ENCODE data around the gene CDK5R1. TPM values are rescaled to one million over a fixed set of nuclear protein-coding genes. Genes with fewer than 3 reads are reported as not detected.

Gene CDK5R1
- total and polyA plus RNA-seq, 2 donors (not counting 1 experiment from before 2014, with no cell fraction given), result 2.4 to 6.2 TPM

DNA sequence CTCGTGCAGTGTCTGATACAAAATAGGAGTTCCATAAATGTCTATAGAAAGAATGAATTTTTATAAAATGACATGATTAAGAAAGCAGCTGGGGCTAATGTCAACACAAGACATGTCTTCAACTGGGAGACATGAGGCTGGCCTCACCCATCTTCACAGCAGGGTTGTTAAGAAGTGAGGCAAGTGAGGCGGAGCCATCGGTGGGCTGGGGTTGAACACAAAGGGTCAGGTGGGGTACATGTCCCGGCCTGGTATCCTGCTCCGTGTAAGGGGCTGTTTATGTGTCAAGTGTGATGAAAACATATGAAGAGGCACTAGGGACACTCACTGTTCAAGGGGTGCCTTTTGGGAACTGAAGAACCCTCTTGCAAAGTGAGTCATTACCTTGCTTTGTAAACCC, 22.1 kb downstream of the CDK5R1 start:
- DNase-seq (no peak), ATAC-seq (ENCODE audit: low read depth) (no peak)
- no peaks in the 10 kb centered on the region for H3K27me3 Mint-ChIP-seq
- intact Hi-C loops (cut with micrococcal nuclease), result no loop called here
- H3K4me3 Mint-ChIP-seq, result no peak overlapping the region
- Histone ChIP-seq H3K9me3 (ENCODE audit: control extremely low read depth in 1 of 3, control insufficient read depth in 2 of 3, insufficient read depth in 1 of 3, low read length in 2 of 3) (no peaks in the 10 kb centered on the region), H3K27me3 (replicated peaks in 1 of 4; ENCODE audit: control extremely low read depth in 1 of 4, control insufficient read depth in 3 of 4, insufficient read depth in 4 of 4, low read length in 3 of 4) (no peaks in the 10 kb centered on the region), H4K20me1 (ENCODE audit: control insufficient read depth, insufficient read depth, low read length, poor library complexity, severe bottlenecking) (no peaks in the 10 kb centered on the region), H3K36me3 (replicated peaks in 1 of 2; ENCODE audit: control extremely low read depth in 1 of 2, control insufficient read depth in 1 of 2, extremely low read depth in 1 of 2, insufficient read depth in 2 of 2, low read length in 1 of 2) (no peaks in the 10 kb centered on the region), H3K4me2 (replicated peaks; ENCODE audit: low read depth, low read length, poor library complexity, severe bottlenecking) (no peak overlapping the region), H3K9ac (ENCODE audit: low read length) (no peak overlapping the region), H3K4me3 (ENCODE audit: control extremely low read depth in 1 of 5, extremely low read depth in 1 of 5, insufficient read depth in 1 of 5, low read depth in 2 of 5, low read length in 4 of 5) (no peak overlapping the region), H2AFZ (ENCODE audit: insufficient read depth, low read depth, low read length, poor library complexity, severe bottlenecking) (no peak overlapping the region), H3K79me2 (ENCODE audit: control insufficient read depth, insufficient read depth, low read length) (no peaks in the 10 kb centered on the region), H3K27ac (ENCODE audit: low read length in 2 of 2) (no peak overlapping the region), H3K4me1 (ENCODE audit: control insufficient read depth in 2 of 2, insufficient read depth in 2 of 2, low read length in 2 of 2) (peaks cover 41 to 47% of the 10 kb centered on the region in 2 donors)
- H3K9me3 Mint-ChIP-seq (ENCODE audit: insufficient read depth), result no peaks in the 10 kb centered on the region
- peaks cover 49% of the 10 kb centered on the region for H3K4me1 Mint-ChIP-seq
- ChIA-PET POLR2A (no interaction called here), CTCF (interaction anchor here (0.6 to 1.4 kb wide), 2 partner anchors 19 to 25 kb away, joined by 3 to 4 read pairs; no protein-coding TSS in a partner anchor)
- 100% methylated on average over 3 of the region's 5 CpGs for WGBS (ENCODE audit: insufficient coverage)
- TF ChIP-seq, protein P1, sequence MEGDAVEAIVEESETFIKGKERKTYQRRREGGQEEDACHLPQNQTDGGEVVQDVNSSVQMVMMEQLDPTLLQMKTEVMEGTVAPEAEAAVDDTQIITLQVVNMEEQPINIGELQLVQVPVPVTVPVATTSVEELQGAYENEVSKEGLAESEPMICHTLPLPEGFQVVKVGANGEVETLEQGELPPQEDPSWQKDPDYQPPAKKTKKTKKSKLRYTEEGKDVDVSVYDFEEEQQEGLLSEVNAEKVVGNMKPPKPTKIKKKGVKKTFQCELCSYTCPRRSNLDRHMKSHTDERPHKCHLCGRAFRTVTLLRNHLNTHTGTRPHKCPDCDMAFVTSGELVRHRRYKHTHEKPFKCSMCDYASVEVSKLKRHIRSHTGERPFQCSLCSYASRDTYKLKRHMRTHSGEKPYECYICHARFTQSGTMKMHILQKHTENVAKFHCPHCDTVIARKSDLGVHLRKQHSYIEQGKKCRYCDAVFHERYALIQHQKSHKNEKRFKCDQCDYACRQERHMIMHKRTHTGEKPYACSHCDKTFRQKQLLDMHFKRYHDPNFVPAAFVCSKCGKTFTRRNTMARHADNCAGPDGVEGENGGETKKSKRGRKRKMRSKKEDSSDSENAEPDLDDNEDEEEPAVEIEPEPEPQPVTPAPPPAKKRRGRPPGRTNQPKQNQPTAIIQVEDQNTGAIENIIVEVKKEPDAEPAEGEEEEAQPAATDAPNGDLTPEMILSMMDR (IDR thresholded peaks at IDR 0.05), result no peak
- no peak for TF ChIP-seq EZH2 (IDR thresholded peaks at IDR 0.05; ENCODE audit: borderline replicate concordance, insufficient read depth, low read depth, low read length, poor library complexity, severe bottlenecking)
- H3K27ac Mint-ChIP-seq, result no peak overlapping the region

DNA sequence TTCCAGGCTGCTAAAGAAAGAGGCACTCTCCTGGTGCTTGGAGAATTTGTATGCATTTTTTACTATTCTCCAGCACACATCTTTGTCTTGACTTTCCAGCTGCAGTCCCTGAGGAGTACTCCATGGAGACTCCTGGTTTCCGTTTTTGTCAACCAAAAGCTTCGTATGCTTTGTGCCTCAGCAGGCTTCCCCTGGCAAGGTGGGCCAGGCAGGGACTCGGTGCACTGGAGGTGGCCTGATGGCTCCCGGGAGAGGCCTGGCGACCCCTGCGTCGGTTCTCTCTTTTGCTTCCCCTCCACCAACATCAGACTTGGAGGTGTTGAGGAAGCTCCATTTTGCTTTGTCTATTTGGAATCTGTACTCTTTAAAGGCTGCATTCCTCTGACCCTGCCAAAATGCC, 23.7 kb downstream of the CDK5R1 start:
- ChIA-PET CTCF (interaction anchor here (0.5 kb wide), 1 partner anchor 46 kb away, joined by 3 read pairs; no protein-coding TSS in a partner anchor), POLR2A (no interaction called here)
- no peak overlapping the region for H3K27ac ChIP-seq (ENCODE audit: low read length in 2 of 2)
- H2AFZ ChIP-seq (ENCODE audit: insufficient read depth, low read depth, low read length, poor library complexity, severe bottlenecking), result no peak overlapping the region
- H3K9me3 ChIP-seq (ENCODE audit: control extremely low read depth in 1 of 3, control insufficient read depth in 2 of 3, insufficient read depth in 1 of 3, low read length in 2 of 3), result no peaks in the 10 kb centered on the region
- H3K4me2 ChIP-seq (replicated peaks; ENCODE audit: low read depth, low read length, poor library complexity, severe bottlenecking), result no peak overlapping the region
- H3K27me3 Mint-ChIP-seq, result no peaks in the 10 kb centered on the region
- no peak overlapping the region for H3K27ac Mint-ChIP-seq
- DNase-seq, result no peak
- TF ChIP-seq, protein P1 (IDR thresholded peaks at IDR 0.05), result no peak
- no peak for TF ChIP-seq EZH2 (IDR thresholded peaks at IDR 0.05; ENCODE audit: borderline replicate concordance, insufficient read depth, low read depth, low read length, poor library complexity, severe bottlenecking)
- no peaks in the 10 kb centered on the region for H3K9me3 Mint-ChIP-seq (ENCODE audit: insufficient read depth)
- no peak overlapping the region for H3K9ac ChIP-seq (ENCODE audit: low read length)
- intact Hi-C loops (cut with micrococcal nuclease), result no loop called here
- no peaks in the 10 kb centered on the region for H3K36me3 ChIP-seq (replicated peaks in 1 of 2; ENCODE audit: control extremely low read depth in 1 of 2, control insufficient read depth in 1 of 2, extremely low read depth in 1 of 2, insufficient read depth in 2 of 2, low read length in 1 of 2)
- peaks cover 43% of the 10 kb centered on the region for H3K4me1 Mint-ChIP-seq
- ATAC-seq (ENCODE audit: low read depth), result no peak
- H3K79me2 ChIP-seq (ENCODE audit: control insufficient read depth, insufficient read depth, low read length), result no peaks in the 10 kb centered on the region
- no peaks in the 10 kb centered on the region for H3K27me3 ChIP-seq (replicated peaks in 1 of 4; ENCODE audit: control extremely low read depth in 1 of 4, control insufficient read depth in 3 of 4, insufficient read depth in 4 of 4, low read length in 3 of 4)
- H3K4me3 ChIP-seq (ENCODE audit: control extremely low read depth in 1 of 5, extremely low read depth in 1 of 5, insufficient read depth in 1 of 5, low read depth in 2 of 5, low read length in 4 of 5), result no peak overlapping the region
- 87% methylated on average over 7 of the region's 7 CpGs for WGBS (ENCODE audit: insufficient coverage)
- no peak overlapping the region for H3K4me3 Mint-ChIP-seq
- peaks cover 30 to 42% of the 10 kb centered on the region in 2 donors for H3K4me1 ChIP-seq (ENCODE audit: control insufficient read depth in 2 of 2, insufficient read depth in 2 of 2, low read length in 2 of 2)
- H4K20me1 ChIP-seq (ENCODE audit: control insufficient read depth, insufficient read depth, low read length, poor library complexity, severe bottlenecking), result no peaks in the 10 kb centered on the region
